ENCODE results near the gene DPEP3. TPM values are rescaled to one million over a fixed set of nuclear protein-coding genes. Genes with fewer than 3 reads are reported as not detected.

DPEP3 gene
- total and polyA plus RNA-seq, 10 donors: 0.26 to 2.2 (median 0.93) TPM

- WGBS, 5 donors: 67 to 80% (median 74%) methylated on average over 10 to 11 of the region's 11 CpGs
- TF ChIP-seq, protein P1, sequence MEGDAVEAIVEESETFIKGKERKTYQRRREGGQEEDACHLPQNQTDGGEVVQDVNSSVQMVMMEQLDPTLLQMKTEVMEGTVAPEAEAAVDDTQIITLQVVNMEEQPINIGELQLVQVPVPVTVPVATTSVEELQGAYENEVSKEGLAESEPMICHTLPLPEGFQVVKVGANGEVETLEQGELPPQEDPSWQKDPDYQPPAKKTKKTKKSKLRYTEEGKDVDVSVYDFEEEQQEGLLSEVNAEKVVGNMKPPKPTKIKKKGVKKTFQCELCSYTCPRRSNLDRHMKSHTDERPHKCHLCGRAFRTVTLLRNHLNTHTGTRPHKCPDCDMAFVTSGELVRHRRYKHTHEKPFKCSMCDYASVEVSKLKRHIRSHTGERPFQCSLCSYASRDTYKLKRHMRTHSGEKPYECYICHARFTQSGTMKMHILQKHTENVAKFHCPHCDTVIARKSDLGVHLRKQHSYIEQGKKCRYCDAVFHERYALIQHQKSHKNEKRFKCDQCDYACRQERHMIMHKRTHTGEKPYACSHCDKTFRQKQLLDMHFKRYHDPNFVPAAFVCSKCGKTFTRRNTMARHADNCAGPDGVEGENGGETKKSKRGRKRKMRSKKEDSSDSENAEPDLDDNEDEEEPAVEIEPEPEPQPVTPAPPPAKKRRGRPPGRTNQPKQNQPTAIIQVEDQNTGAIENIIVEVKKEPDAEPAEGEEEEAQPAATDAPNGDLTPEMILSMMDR (IDR thresholded peaks at IDR 0.05 in 8 of 11, conservative IDR thresholded peaks at IDR 0.05 in 3 of 11): no peak
- no peak for TF ChIP-seq POLR2A (IDR thresholded peaks at IDR 0.05)
- TF ChIP-seq POLR2AphosphoS5 (IDR thresholded peaks at IDR 0.05): peak; percentile 69 to 80 (median 70)
- no peak overlapping the region for H3K4me3 ChIP-seq
- no peak for DNase-seq
- H3K27me3 ChIP-seq (replicated peaks in 1 of 7): no peaks in the 10 kb centered on the region
- peaks cover 0 to 85% (median 43%) of the 10 kb centered on the region in 6 donors for H3K36me3 ChIP-seq
- no peaks in the 10 kb centered on the region for H3K9me3 ChIP-seq
- peaks cover 23 to 65% (median 45%) of the 10 kb centered on the region in 6 donors for H3K4me1 ChIP-seq
- H3K27ac ChIP-seq: peak overlapping the region in 6 of 8 donors; percentile 26 to 70 (median 63)
- intact Hi-C loops (cut with DNase I; ENCODE audit: low total_unique reads): no loop called here
These were observed 20.6 kb downstream of the DPEP3 start for GRCh38 chr16:67959536-67960329.

- Histone ChIP-seq H3K27me3 (replicated peaks in 1 of 7) (no peaks in the 10 kb centered on the region), H3K36me3 (peaks cover 0 to 99% (median 53%) of the 10 kb centered on the region in 6 donors)
- WGBS, 5 donors: 90 to 98% (median 97%) methylated on average over 5 to 9 of the region's 9 CpGs
These were observed 22.7 kb downstream of the DPEP3 start for GRCh38 chr16:67957622-67958021.

GRCh38 chr16:67954421-67955196, 25.7 kb downstream of the DPEP3 start:
- H3K9me3 ChIP-seq: no peaks in the 10 kb centered on the region
- H3K4me3 ChIP-seq: no peak overlapping the region
- no peaks in the 10 kb centered on the region for H3K27me3 ChIP-seq (replicated peaks in 1 of 7)
- H3K4me1 ChIP-seq: peaks cover 0 to 23% (median 8%) of the 10 kb centered on the region in 6 donors
- TF ChIP-seq POLR2A (IDR thresholded peaks at IDR 0.05) (no peak), POLR2AphosphoS5 (IDR thresholded peaks at IDR 0.05) (peak in 1 of 3 donors; percentile 22)
- TF ChIP-seq, protein P1 (IDR thresholded peaks at IDR 0.05 in 8 of 11, conservative IDR thresholded peaks at IDR 0.05 in 3 of 11): no peak
- peaks cover 0 to 100% (median 55%) of the 10 kb centered on the region in 6 donors for H3K36me3 ChIP-seq
- H3K27ac ChIP-seq: no peak overlapping the region
- 84 to 97% (median 94%) methylated on average over 5 to 10 of the region's 10 CpGs for WGBS, 5 donors
- intact Hi-C loops (cut with DNase I; ENCODE audit: low total_unique reads): no loop called here
- no peak for DNase-seq

More at GRCh38 chr16:67957622-67958021, 22.7 kb downstream of the DPEP3 start:
- intact Hi-C loops (cut with DNase I; ENCODE audit: low total_unique reads): no loop called here
- Histone ChIP-seq H3K4me3 (no peak overlapping the region), H3K27ac (no peak overlapping the region), H3K4me1 (peaks cover 11 to 44% (median 33%) of the 10 kb centered on the region in 6 donors), H3K9me3 (no peaks in the 10 kb centered on the region)
- TF ChIP-seq POLR2A (IDR thresholded peaks at IDR 0.05): no peak
- TF ChIP-seq POLR2AphosphoS5 (IDR thresholded peaks at IDR 0.05): no peak
- TF ChIP-seq, protein P1 (IDR thresholded peaks at IDR 0.05 in 8 of 11, conservative IDR thresholded peaks at IDR 0.05 in 3 of 11): no peak
- no peak for DNase-seq
